H1 (cell line): ENCODE data around the gene WNK2. TPM values are rescaled to one million over a fixed set of nuclear protein-coding genes. Genes with fewer than 3 reads are reported as not detected.

ENCODE experiments used
- CTCF ChIA-PET: fragments of 300-600 bp; sonication (Branson Sonifier 250); formaldehyde crosslinking; loops from one replicate; lab custom pipeline; 2021; ENCODE audit not compliant: partially characterized antibody; lab: Charles Lee
- POLR2A ChIA-PET: fragments of 300-600 bp; sonication (Branson Sonifier 250); formaldehyde crosslinking; loops from one replicate; lab custom pipeline; 2021; ENCODE audit warnings: inconsistent platforms; ENCODE audit not compliant: partially characterized antibody; lab: Charles Lee
- DNase-seq, 2 experiments: peaks; one replicate each; pipeline versions ENCODE4 v3.0.0 to v3.0.0-alpha.2; 2010 to 2022; ENCODE audit warnings: low spot score in 2 of 2, low read depth in 1 of 2, mixed read lengths in 1 of 2
- FAIRE-seq: peaks from 2 replicates; lab custom pipeline; 2011; peaks lifted over from hg19 to GRCh38; lab: Jason Lieb, UNC
- H2AFZ ChIP-seq: 2 replicates; pipeline ENCODE4 v1.8.1; 2012; ENCODE audit warnings: low read length, inconsistent platforms
- H2AK5ac ChIP-seq: 2 replicates; pipeline ENCODE4 v1.6.1; 2013; ENCODE audit warnings: low read depth, low read length
- H2BK120ac ChIP-seq: replicated peaks from 2 replicates; pipeline ENCODE3; 2013; ENCODE audit warnings: low read depth, low read length, inconsistent platforms
- H2BK12ac ChIP-seq: 2 replicates; pipeline ENCODE4 v1.6.1; 2013; ENCODE audit warnings: low read depth, low read length
- H2BK15ac ChIP-seq: 2 replicates; pipeline ENCODE4 v1.6.1; 2013; ENCODE audit warnings: low read length
- H2BK20ac ChIP-seq: 2 replicates; pipeline ENCODE4 v1.6.1; 2013; ENCODE audit warnings: low read length
- H2BK5ac ChIP-seq: 2 replicates; pipeline ENCODE4 v1.6.1; 2013; ENCODE audit warnings: low read depth, low read length
- H3K14ac ChIP-seq: 2 replicates; pipeline ENCODE4 v1.6.1; 2013; ENCODE audit warnings: inconsistent platforms; ENCODE audit not compliant: insufficient read length
- H3K18ac ChIP-seq: 2 replicates; pipeline ENCODE4 v1.6.1; 2013; ENCODE audit warnings: low read length; ENCODE audit errors: extremely low read depth
- H3K23ac ChIP-seq: 2 replicates; pipeline ENCODE4 v1.6.1; 2013; ENCODE audit warnings: inconsistent platforms; ENCODE audit not compliant: insufficient read length
- H3K23me2 ChIP-seq: 2 replicates; pipeline ENCODE4 v1.6.1; 2013; ENCODE audit warnings: low read depth, low read length
- H3K27ac ChIP-seq: 2 replicates; pipeline ENCODE4 v1.6.1; 2011; ENCODE audit warnings: low read depth, low read length, inconsistent platforms
- H3K27me3 ChIP-seq, 4 experiments: replicated peaks in 1 of 4; 1 replicate in 1 of 4; 2 replicates in 3 of 4; pipeline versions ENCODE4 v1.6.1 to v1.8.1; 2011 to 2013; ENCODE audit warnings: low read length in 3 of 4, mild to moderate bottlenecking in 3 of 4, inconsistent platforms in 2 of 4, mixed read lengths in 2 of 4, moderate library complexity in 1 of 4; ENCODE audit not compliant: control insufficient read depth in 3 of 4, insufficient read depth in 3 of 4; ENCODE audit errors: extremely low read depth in 1 of 4
- H3K36me3 ChIP-seq, 4 experiments: 2 replicates each; pipeline versions ENCODE4 v1.6.1 to v1.8.1; 2011 to 2013; ENCODE audit warnings: mild to moderate bottlenecking in 4 of 4, low read length in 3 of 4, moderate library complexity in 2 of 4, control low read depth in 1 of 4, inconsistent platforms in 1 of 4; ENCODE audit not compliant: insufficient read depth in 4 of 4, control insufficient read depth in 2 of 4
- H3K4ac ChIP-seq: replicated peaks from 2 replicates; pipeline ENCODE3; 2013; ENCODE audit warnings: low read length, low read depth, mixed read lengths, inconsistent platforms; ENCODE audit not compliant: insufficient read length
- H3K4me1 ChIP-seq, 4 experiments: replicated peaks in 1 of 4; 1 replicate in 1 of 4; 2 replicates in 3 of 4; pipeline versions ENCODE4 v1.6.1 to v1.8.1; 2011 to 2013; ENCODE audit warnings: low read length in 3 of 4, inconsistent platforms in 2 of 4, mixed read lengths in 1 of 4; ENCODE audit not compliant: insufficient read depth in 4 of 4, control insufficient read depth in 3 of 4
- H3K4me2 ChIP-seq, 2 experiments: 2 replicates each; pipeline versions ENCODE4 v1.6.1 to v1.8.1; 2011 to 2013; ENCODE audit warnings: low read depth in 2 of 2, low read length in 2 of 2, control low read depth in 1 of 2, inconsistent platforms in 1 of 2, mild to moderate bottlenecking in 1 of 2; ENCODE audit not compliant: insufficient read depth in 1 of 2
- H3K4me3 ChIP-seq, 4 experiments: fragments of 200-600, 300-600 bp in 1 of 4; sonication (generic), shearing (Covaris generic), sonication (Bioruptor Twin) in 1 of 4; 2 replicates each; pipeline versions ENCODE4 v1.5.1 to v1.8.1; 2011 to 2016; ENCODE audit warnings: low read length in 4 of 4, low read depth in 3 of 4, control low read depth in 2 of 4, inconsistent platforms in 2 of 4, mild to moderate bottlenecking in 2 of 4, mixed read lengths in 1 of 4, moderate library complexity in 1 of 4; ENCODE audit not compliant: insufficient read depth in 2 of 4; ENCODE audit errors: extremely low read depth in 1 of 4
- H3K56ac ChIP-seq: replicated peaks from 2 replicates; pipeline ENCODE3; 2013; ENCODE audit warnings: low read depth, mild to moderate bottlenecking, mixed read lengths, low read length, inconsistent platforms; ENCODE audit not compliant: insufficient read length
- H3K79me1 ChIP-seq: 2 replicates; pipeline ENCODE4 v1.6.1; 2013; ENCODE audit warnings: low read depth, low read length, control low read depth
- H3K79me2 ChIP-seq, 2 experiments: 2 replicates each; pipeline versions ENCODE4 v1.6.1 to v1.8.1; 2012 to 2013; ENCODE audit warnings: low read length in 2 of 2, mild to moderate bottlenecking in 2 of 2, inconsistent platforms in 1 of 2; ENCODE audit not compliant: insufficient read depth in 2 of 2, control insufficient read depth in 1 of 2
- H3K9ac ChIP-seq, 4 experiments: replicated peaks in 1 of 4; 1 replicate in 1 of 4; 2 replicates in 3 of 4; pipeline versions ENCODE4 v1.6.1 to v1.8.1; 2011 to 2013; ENCODE audit warnings: low read depth in 3 of 4, low read length in 3 of 4, control low read depth in 2 of 4, mild to moderate bottlenecking in 2 of 4, moderate library complexity in 2 of 4, inconsistent platforms in 1 of 4; ENCODE audit errors: extremely low read depth in 1 of 4
- H3K9me3 ChIP-seq, 2 experiments: 2 replicates each; pipeline versions ENCODE4 v1.6.1 to v1.8.1; 2012 to 2013; ENCODE audit warnings: mild to moderate bottlenecking in 2 of 2, moderate library complexity in 2 of 2, control low read depth in 1 of 2, inconsistent platforms in 1 of 2, low read depth in 1 of 2, low read length in 1 of 2, mixed read lengths in 1 of 2; ENCODE audit not compliant: insufficient read depth in 2 of 2
- H4K20me1 ChIP-seq, 2 experiments: replicated peaks in 1 of 2; 2 replicates each; pipeline versions ENCODE3 to v1.8.1; 2011 to 2013; ENCODE audit warnings: inconsistent platforms in 2 of 2, low read length in 2 of 2, mild to moderate bottlenecking in 1 of 2; ENCODE audit not compliant: insufficient read depth in 2 of 2, control insufficient read depth in 1 of 2
- H4K5ac ChIP-seq: 2 replicates; pipeline ENCODE4 v1.6.1; 2013; ENCODE audit warnings: low read length, low read depth, mixed read lengths, inconsistent platforms; ENCODE audit not compliant: insufficient read length
- H4K8ac ChIP-seq: 2 replicates; pipeline ENCODE4 v1.8.0; 2013; ENCODE audit warnings: mild to moderate bottlenecking, moderate library complexity, low read length, inconsistent platforms; ENCODE audit not compliant: insufficient read depth; ENCODE audit errors: extremely low read depth
- H4K91ac ChIP-seq: replicated peaks from 2 replicates; pipeline ENCODE3; 2013; ENCODE audit warnings: low read length, mixed read lengths, inconsistent platforms; ENCODE audit not compliant: insufficient read length
- CHD2 ChIP-seq: IDR thresholded peaks from 2 replicates; pipeline ENCODE4 v1.6.1; 2012; ENCODE audit warnings: low read length, improper control_type of control experiment
- KDM1A ChIP-seq: fragments of 200-600, 300-600 bp; sonication (generic); IDR thresholded peaks from 2 replicates; pipeline ENCODE4 v1.7.1; 2016; ENCODE audit warnings: mild to moderate bottlenecking, low read length, borderline replicate concordance
- KDM4A ChIP-seq: IDR thresholded peaks from one replicate; pipeline ENCODE4 v1.7.1; 2012; ENCODE audit warnings: low read depth, mild to moderate bottlenecking, moderate library complexity, low read length, inconsistent platforms; ENCODE audit not compliant: severe bottlenecking
- WGBS, 2 experiments: shearing (Covaris generic) in 1 of 2; methylation state at CpG; one replicate each; pipeline versions ENCODE4 v1.1.6 to v1.1.7; 2013 to 2015; ENCODE audit warnings: low lambda C conversion rate in 2 of 2, mixed read lengths in 2 of 2, inconsistent platforms in 1 of 2, low coverage in 1 of 2, missing lambda C conversion rate in 1 of 2; ENCODE audit not compliant: insufficient replicate concordance in 2 of 2, insufficient coverage in 1 of 2, insufficient read length in 1 of 2; ENCODE audit errors: extremely low coverage in 1 of 2, missing lambda C conversion rate in 1 of 2; 5-methylcytosine and 5-hydroxymethylcytosine counted together
- polyA plus RNA-seq, 7 experiments: library from polyadenylated mRNA; depleted of rRNA in 3 of 7; stranded (reverse) in 5 of 7; unstranded in 2 of 7; fragments of >200 nt in 5 of 7; fragments of 200-250 nt in 2 of 7; gene quantifications; 1 replicate in 5 of 7; 2 replicates in 1 of 7; 4 replicates in 1 of 7; pipeline versions ENCODE4 v1.2.1 to v1.2.3, GENCODE V29; 2011 to 2013; ENCODE audit warnings: missing spikeins in 2 of 7, mixed read lengths in 2 of 7
- total RNA-seq: library from RNA; stranded (reverse); fragmentation: NEBNext Ultra II Directional; extraction: Animal tissue kit (Norgen Biotek cat#: 25700); gene quantifications from 2 replicates; pipeline ENCODE4 v1.2.1, GENCODE V29; 2021
- TF ChIP-seq, protein P1 (sequence below): IDR thresholded peaks from 2 replicates; pipeline ENCODE4 v1.6.1; 2012; ENCODE audit warnings: inconsistent platforms

WNK2 gene
- total and polyA plus RNA-seq, 2 of the 8 experiments (the other 6 are each of a cell fraction or from before 2014, with no cell fraction given): 12.0 to 87.2 TPM

DNA sequence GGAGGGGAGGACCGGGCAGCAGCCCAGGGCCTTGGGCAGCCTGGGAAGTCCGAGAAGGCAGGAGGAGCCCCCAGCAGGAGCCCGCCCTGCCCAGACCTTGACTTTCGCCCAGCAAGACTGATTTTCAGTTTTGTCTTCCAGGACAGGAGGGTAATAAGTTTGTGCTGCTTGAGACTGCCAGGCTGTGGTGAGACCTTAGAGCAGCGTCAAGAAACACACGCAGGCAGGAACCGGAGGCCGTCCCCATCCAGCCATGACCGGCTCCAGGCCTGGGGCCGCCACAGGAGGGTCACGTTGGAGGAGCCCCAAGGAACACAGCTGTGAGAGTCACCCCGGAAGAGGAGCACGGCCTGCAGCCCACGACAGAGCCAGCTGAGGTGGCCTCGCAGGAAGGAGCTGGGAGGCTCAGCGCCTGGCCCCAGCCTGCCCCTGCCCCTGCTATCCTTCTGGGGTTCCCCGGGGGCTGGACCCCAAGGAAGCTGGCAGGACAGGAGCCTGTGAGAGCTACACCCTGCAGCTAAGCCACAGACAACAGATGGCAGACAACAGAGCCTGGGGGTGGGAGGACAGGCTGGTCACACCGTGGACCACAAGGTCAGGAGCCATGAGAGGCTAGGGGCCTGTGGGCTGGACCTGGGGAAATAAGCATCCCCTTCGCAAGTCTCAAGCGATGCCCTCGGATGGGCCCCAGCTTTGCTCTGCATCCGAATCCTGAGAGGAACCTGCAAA, 141.5 kb downstream of the WNK2 start:
- Histone ChIP-seq H3K79me2 (no peaks in the 10 kb centered on the region), H2BK15ac (no peak overlapping the region), H3K79me1 (no peaks in the 10 kb centered on the region; the same call in none of the 2 replicates), H3K9ac (no peak overlapping the region), H2AFZ (no peak overlapping the region), H4K20me1 (no peaks in the 10 kb centered on the region), H3K4me1 (peaks cover 0 to 2% (median 0%) of the 10 kb centered on the region in 4 experiments; a peak in 3 of 7 replicates), H2BK20ac (no peak overlapping the region), H4K5ac (no peak overlapping the region), H3K9me3 (no peaks in the 10 kb centered on the region; a peak in 1 of 4 replicates), H3K23me2 (no peaks in the 10 kb centered on the region), H3K14ac (no peak overlapping the region), H2AK5ac (0 out of 2 replicates have a peak overlapping the region, but pooled peaks have one; percentile 24), H3K4me3 (no peak overlapping the region), H2BK5ac (no peak overlapping the region), H3K4me2 (no peak overlapping the region), H4K91ac (no peak overlapping the region), H3K4ac (no peak overlapping the region), H3K36me3 (peaks cover 2 to 15% (median 6%) of the 10 kb centered on the region in 4 experiments; a peak in 4 of 8 replicates), H3K18ac (no peak overlapping the region; the same call in 1 of the 2 replicates), H3K23ac (no peak overlapping the region), H3K27ac (no peak overlapping the region), H4K8ac (peak overlapping the region; percentile 25; the same call in 1 of the 2 replicates), H3K27me3 (no peaks in the 10 kb centered on the region), H2BK12ac (no peak overlapping the region), H3K56ac (no peak overlapping the region), H2BK120ac (no peak overlapping the region)
- 94% methylated on average over 18 of the region's 22 CpGs; no CpG with 5 or more reads in 1 of the 2 experiments for WGBS, 2 experiments
- POLR2A ChIA-PET: interaction anchor here (0.6 to 1.3 kb wide), 2 partner anchors 20 to 250 kb away, joined by 3 to 6 read pairs; no protein-coding TSS in a partner anchor
- CTCF ChIA-PET: interaction anchor here (0.7 kb wide), 1 partner anchor 28 kb away, joined by 4 read pairs; no protein-coding TSS in a partner anchor
- DNase-seq: no peak
- no peak for FAIRE-seq
- TF ChIP-seq KDM1A (no peak), CHD2 (no peak), KDM4A (no peak)
- TF ChIP-seq, protein P1, sequence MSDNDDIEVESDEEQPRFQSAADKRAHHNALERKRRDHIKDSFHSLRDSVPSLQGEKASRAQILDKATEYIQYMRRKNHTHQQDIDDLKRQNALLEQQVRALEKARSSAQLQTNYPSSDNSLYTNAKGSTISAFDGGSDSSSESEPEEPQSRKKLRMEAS: no peak
